GM10266 (cell line): ENCODE results near the gene ST6GALNAC6.
A peak's percentile ranks its signal among the peaks of the same experiment; 100 is the strongest.

Source experiments
- DNase-seq: peaks from one replicate; pipeline ENCODE4 v3.0.0; 2012; ENCODE audit errors: extremely low spot score
- TF ChIP-seq, protein P1 (sequence below): IDR thresholded peaks from 2 replicates; pipeline ENCODE4 v1.5.1; 2012; ENCODE audit warnings: mild to moderate bottlenecking, low read depth; ENCODE audit not compliant: control insufficient read depth, insufficient read depth; ENCODE audit errors: missing control alignments

Gene ST6GALNAC6, protein sequence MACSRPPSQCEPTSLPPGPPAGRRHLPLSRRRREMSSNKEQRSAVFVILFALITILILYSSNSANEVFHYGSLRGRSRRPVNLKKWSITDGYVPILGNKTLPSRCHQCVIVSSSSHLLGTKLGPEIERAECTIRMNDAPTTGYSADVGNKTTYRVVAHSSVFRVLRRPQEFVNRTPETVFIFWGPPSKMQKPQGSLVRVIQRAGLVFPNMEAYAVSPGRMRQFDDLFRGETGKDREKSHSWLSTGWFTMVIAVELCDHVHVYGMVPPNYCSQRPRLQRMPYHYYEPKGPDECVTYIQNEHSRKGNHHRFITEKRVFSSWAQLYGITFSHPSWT

DNA sequence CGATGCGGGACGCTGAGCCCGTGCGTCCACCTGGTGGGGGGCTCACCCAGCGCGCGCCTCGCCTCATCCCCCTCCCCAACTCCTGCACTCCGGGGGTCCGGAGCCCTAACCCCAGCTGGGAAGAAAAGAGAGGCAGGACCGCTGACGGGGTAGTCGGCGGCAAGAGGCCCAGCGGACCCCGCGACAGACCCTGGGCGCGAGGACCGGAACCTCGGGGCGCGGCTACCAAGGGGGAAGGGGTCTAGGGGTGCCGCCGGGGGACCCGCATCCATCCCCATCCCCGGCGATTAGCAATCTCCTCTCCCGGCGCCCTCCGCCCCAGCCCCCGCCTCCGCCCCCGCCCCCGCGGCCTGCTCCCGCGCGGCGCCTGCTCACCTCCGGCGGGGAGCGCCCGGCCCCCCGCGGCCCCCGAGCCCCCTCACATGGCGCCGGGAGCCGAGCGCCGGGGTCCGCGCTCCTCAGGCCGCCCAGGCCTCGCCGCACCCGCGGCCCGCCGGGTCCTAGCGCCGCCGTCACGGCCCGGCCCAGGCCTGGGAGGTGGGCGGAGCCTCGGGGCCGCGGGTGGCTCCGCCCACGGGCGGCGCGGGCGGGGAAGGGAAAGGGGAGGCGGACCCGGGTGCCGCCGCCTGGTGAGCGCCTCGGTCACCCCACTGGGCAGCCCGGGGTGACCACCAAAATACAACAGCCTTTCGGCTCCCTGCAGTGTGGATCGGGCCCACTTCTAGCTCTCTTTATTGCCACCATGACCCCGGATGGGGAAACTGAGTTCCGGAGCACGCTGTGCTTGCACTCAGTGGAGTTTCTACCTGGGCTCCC is at the start of gene ST6GALNAC6:
ST6GALNAC6 (minus strand) TSS at position 476 of the 816 bp plus-strand sequence. CDS start 1,622 bp downstream, outside the sequence.
- peak; percentile 97 for DNase-seq
- TF ChIP-seq, protein P1, sequence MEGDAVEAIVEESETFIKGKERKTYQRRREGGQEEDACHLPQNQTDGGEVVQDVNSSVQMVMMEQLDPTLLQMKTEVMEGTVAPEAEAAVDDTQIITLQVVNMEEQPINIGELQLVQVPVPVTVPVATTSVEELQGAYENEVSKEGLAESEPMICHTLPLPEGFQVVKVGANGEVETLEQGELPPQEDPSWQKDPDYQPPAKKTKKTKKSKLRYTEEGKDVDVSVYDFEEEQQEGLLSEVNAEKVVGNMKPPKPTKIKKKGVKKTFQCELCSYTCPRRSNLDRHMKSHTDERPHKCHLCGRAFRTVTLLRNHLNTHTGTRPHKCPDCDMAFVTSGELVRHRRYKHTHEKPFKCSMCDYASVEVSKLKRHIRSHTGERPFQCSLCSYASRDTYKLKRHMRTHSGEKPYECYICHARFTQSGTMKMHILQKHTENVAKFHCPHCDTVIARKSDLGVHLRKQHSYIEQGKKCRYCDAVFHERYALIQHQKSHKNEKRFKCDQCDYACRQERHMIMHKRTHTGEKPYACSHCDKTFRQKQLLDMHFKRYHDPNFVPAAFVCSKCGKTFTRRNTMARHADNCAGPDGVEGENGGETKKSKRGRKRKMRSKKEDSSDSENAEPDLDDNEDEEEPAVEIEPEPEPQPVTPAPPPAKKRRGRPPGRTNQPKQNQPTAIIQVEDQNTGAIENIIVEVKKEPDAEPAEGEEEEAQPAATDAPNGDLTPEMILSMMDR, result no peak

DNA sequence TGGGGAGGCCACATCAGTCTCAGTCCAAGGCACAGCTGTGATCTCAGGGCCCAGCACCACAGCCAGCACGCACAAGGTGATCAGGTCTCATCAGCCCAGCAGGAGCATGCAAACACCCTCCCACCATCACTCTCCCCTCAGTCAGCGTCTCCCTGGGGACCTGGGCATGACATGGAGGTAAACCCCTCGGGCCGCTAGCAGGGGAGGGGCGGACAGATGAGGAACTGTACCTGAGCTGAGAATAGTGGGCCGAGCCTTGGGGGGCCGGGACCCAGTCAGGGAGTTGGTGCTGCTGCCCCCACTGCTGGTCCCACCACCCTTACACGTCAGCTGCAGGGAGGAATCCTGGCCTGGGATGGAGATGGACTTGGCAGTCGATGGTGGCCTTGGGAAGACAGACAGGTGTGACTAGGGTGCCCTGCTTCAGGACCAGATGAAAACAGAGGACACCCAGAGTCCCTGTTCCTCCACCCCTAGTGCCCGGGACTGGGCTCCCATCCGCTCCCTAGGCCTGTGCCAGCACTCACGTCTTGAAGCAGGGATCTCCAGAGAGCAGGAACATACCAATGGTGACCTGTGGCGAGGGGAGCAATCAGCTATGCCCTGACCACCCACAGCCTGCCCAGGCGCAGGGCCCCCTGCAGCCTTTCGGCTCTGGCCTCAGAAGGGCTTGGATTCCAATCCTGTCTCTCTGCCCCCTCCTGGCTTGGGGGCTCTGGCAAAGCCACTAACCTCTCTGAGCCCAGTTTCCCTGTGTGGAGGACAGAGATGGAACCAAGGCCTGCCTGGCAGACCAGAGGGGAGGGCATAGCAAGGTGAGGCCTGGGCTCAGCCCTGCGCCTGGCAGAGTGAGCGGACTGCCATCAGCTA is 48.7 kb upstream of the ST6GALNAC6 start:
- DNase-seq, result no peak
- TF ChIP-seq, protein P1, result no peak

DNA sequence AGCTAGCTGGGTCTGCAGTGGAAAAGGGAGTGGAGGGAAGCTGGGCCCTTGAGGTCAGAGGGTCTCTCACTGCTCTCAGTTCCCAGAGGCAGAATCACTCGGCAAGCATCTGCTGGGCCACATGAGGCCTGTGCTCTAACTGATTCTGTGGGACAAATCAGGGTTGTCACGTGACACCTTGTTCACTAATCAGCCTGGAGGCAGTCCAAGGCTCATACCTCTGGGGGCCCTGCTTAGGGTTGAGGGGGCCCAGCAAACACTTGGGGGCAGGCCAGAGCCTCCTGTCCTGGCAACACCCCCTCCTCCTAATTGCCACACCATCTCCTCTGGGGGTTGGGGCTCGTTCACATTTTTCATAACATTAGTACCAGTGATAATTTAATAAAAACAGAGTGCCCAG is 47.3 kb upstream of the ST6GALNAC6 start:
- TF ChIP-seq, protein P1, result no peak
- DNase-seq, result no peak

DNA sequence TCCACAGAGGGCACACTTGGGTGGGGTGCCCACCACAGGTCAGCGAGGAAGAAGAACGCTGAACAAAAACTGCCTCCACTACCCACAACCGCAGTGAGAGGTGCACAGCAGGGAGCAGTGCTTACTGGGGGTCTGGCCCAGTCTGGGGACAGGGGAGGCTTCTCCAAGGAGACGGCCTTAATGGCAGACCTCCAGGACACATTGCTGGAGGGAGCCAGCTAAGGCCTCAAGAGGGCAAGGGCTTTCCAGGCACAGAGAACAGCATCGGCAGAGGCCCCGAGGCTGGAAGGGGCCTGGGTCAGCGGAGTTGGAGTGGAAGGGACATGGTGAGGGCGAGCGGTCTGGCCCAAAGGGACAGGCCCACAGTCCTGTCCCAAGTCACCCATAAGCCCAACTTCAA is 46.5 kb upstream of the ST6GALNAC6 start:
- no peak for DNase-seq
- TF ChIP-seq, protein P1, result no peak

DNA sequence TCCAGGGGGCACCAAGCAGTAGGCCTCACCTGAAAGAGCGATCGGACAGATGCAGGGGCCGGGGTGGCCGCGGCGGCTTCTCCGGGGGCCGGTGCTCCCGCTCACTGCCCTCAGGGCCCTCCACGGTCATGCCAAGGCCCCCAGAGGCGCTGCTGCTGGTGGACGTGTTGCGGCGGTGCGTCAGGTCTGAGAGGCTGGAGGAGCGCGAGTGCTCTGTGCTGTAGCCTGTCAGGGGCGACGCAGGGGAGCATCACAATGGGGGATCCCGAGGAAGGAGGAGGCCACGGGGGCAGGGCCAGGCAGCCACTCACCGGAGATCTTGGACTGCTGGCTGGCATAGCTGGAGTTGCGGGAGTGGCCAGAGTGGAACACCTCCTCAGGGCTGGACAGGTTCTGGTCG is 45.9 kb upstream of the ST6GALNAC6 start:
- TF ChIP-seq, protein P1, result no peak
- DNase-seq, result no peak

DNA sequence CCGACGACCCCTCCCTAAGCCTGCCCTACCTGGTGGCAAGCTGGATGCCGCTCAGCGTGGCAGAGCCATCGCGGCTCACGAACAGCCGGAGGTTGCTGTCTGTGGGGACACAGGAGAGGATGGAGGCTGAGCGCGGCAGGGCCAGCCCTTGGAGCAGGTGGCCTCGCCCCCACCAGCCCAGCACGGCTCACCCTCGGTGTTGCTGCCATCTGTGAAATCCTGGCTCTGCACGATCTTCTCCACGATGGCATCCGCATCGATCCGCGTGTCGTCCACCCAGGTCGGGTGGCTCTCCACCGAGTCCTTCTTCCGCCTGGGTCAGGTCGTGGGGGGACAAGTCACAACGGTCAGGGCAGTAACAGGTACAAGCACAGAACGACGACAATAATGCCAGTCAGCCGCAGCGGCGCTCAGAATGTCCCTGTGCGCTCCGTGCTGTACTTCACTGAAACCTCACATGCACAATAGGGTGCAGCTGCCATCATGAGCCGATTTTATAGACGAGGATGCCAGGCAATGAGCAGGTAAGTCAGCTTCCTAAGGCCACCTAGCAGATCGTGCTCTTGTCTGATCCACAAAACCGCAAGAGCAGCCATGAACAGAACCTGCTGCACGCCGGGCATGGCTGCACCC is 45.3 kb upstream of the ST6GALNAC6 start:
- TF ChIP-seq, protein P1, result no peak
- no peak for DNase-seq
